Upper lobe of left lung (tissue), 6 donors: Measurements from ENCODE around the gene COL6A1. TPM values are rescaled to one million over a fixed set of nuclear protein-coding genes. Genes with fewer than 3 reads are reported as not detected.

Source experiments
- ATAC-seq, 2 donors: fragments of 200-7000 bp; cut with Tn5 transposase; one replicate each; pipeline ENCODE4 v1.9.1; 2022; ENCODE audit warnings: mild to moderate bottlenecking in 2 of 2, moderate library complexity in 2 of 2; ENCODE audit not compliant: low FRiP score in 2 of 2
- DNase-seq, 2 donors: peaks; one replicate each; pipeline ENCODE4 v3.0.0-alpha.2; 2019 to 2020
- H3K27ac ChIP-seq, 4 donors: fragments of 200-600 bp; sonication (generic); one replicate each; pipeline ENCODE4 v1.5.1; 2016 to 2019
- H3K27me3 ChIP-seq, 4 donors: fragments of 200-600 bp; sonication (generic); one replicate each; pipeline ENCODE4 v1.5.1; 2017 to 2019
- H3K36me3 ChIP-seq, 4 donors: fragments of 200-600 bp; sonication (generic); one replicate each; pipeline ENCODE4 v1.5.1; 2016 to 2019
- H3K4me1 ChIP-seq, 4 donors: fragments of 200-600 bp; sonication (generic); one replicate each; pipeline ENCODE4 v1.5.1; 2018 to 2019
- H3K4me3 ChIP-seq, 4 donors: fragments of 200-600 bp; sonication (generic); one replicate each; pipeline ENCODE4 v1.5.1; 2017 to 2019; ENCODE audit warnings: mild to moderate bottlenecking in 2 of 4, moderate library complexity in 1 of 4
- H3K9me3 ChIP-seq, 4 donors: fragments of 200-600 bp; sonication (generic); one replicate each; pipeline ENCODE4 v1.5.1; 2018 to 2019
- CTCF ChIP-seq, 6 experiments: fragments of 450-650 bp in 4 of 6; fragments of 200-600 bp in 2 of 6; sonication (generic) in 2 of 6; IDR thresholded peaks; one replicate each; pipeline ENCODE4 v1.5.1; 2016 to 2019; ENCODE audit warnings: antibody characterized with exemption in 6 of 6
- EP300 ChIP-seq, 4 donors: sonication (generic); formaldehyde crosslinking; IDR thresholded peaks; one replicate each; pipeline ENCODE4 v1.5.1; 2017; ENCODE audit warnings: antibody characterized with exemption in 4 of 4, control low read depth in 2 of 4
- POLR2A ChIP-seq, 4 donors: fragments of 450-650 bp; IDR thresholded peaks; one replicate each; pipeline ENCODE4 v1.5.1; 2016 to 2017; ENCODE audit warnings: antibody characterized with exemption in 4 of 4, mild to moderate bottlenecking in 2 of 4
- POLR2AphosphoS5 ChIP-seq, 2 donors: sonication (generic); formaldehyde crosslinking; IDR thresholded peaks; one replicate each; pipeline ENCODE4 v1.5.1; 2017; ENCODE audit warnings: antibody characterized with exemption in 2 of 2
- WGBS, 2 donors: methylation state at CpG; one replicate each; pipeline ENCODE4 v1.1.5; 2017 to 2018; 5-methylcytosine and 5-hydroxymethylcytosine counted together
- total RNA-seq, 6 donors: library from RNA; depleted of rRNA in 4 of 6; stranded (reverse); fragments of >200 nt in 4 of 6; gene quantifications; one replicate each; pipeline versions ENCODE4 v1.1.0 to v1.2.1, GENCODE V29; 2016 to 2021
- donor health status: DM: no; HTN: no; CAD: no; lungs with moderate emphysema.
- donor health status: DM: no; HTN: yes; CAD: no; lungs with severe emphysema.

COL6A1 gene
- total RNA-seq, 6 donors from 2014 or later = 61.9 to 351 (median 205) TPM

GRCh38 chr21:45935628-45936027 is 45.9 kb upstream of the COL6A1 start:
- no peaks in the 10 kb centered on the region for H3K4me1 ChIP-seq
- WGBS, 2 donors = 78 to 86% methylated on average over 3 of the region's 3 CpGs
- H3K9me3 ChIP-seq = peaks cover 0 to 13% (median 7%) of the 10 kb centered on the region in 4 donors
- no peak overlapping the region for H3K4me3 ChIP-seq
- no peak for ATAC-seq
- H3K36me3 ChIP-seq = no peaks in the 10 kb centered on the region
- TF ChIP-seq CTCF (IDR thresholded peaks at IDR 0.05) (no peak), POLR2A (IDR thresholded peaks at IDR 0.05) (no peak), EP300 (IDR thresholded peaks at IDR 0.05) (no peak), POLR2AphosphoS5 (IDR thresholded peaks at IDR 0.05) (no peak)
- no peak overlapping the region for H3K27ac ChIP-seq
- DNase-seq = no peak
- no peaks in the 10 kb centered on the region for H3K27me3 ChIP-seq

- H3K27me3 ChIP-seq = no peaks in the 10 kb centered on the region
- WGBS, 2 donors = 90 to 92% methylated on average over 16 to 17 of the region's 17 CpGs
- H3K4me3 ChIP-seq = no peak overlapping the region
- H3K27ac ChIP-seq = no peak overlapping the region
- no peaks in the 10 kb centered on the region for H3K4me1 ChIP-seq
- DNase-seq (no peak), ATAC-seq (no peak)
- peaks cover 0 to 13% (median 7%) of the 10 kb centered on the region in 4 donors for H3K9me3 ChIP-seq
- TF ChIP-seq POLR2A (IDR thresholded peaks at IDR 0.05) (no peak), EP300 (IDR thresholded peaks at IDR 0.05) (no peak), POLR2AphosphoS5 (IDR thresholded peaks at IDR 0.05) (no peak)
- no peaks in the 10 kb centered on the region for H3K36me3 ChIP-seq
Observed at GRCh38 chr21:45937721-45938452, 43.7 kb upstream of the COL6A1 start.

GRCh38 chr21:45938453-45938755 is 43.2 kb upstream of the COL6A1 start:
- H3K9me3 ChIP-seq = peaks cover 0 to 13% (median 7%) of the 10 kb centered on the region in 4 donors
- H3K4me1 ChIP-seq = no peaks in the 10 kb centered on the region
- no peak overlapping the region for H3K27ac ChIP-seq
- WGBS, 2 donors = 84 to 100% methylated on average over 1 of the region's 1 CpG
- no peak for ATAC-seq
- TF ChIP-seq EP300 (IDR thresholded peaks at IDR 0.05) (no peak), CTCF (IDR thresholded peaks at IDR 0.05) (no peak), POLR2A (IDR thresholded peaks at IDR 0.05) (no peak), POLR2AphosphoS5 (IDR thresholded peaks at IDR 0.05) (no peak)
- no peak overlapping the region for H3K4me3 ChIP-seq
- H3K27me3 ChIP-seq = no peaks in the 10 kb centered on the region
- DNase-seq = no peak
- H3K36me3 ChIP-seq = no peaks in the 10 kb centered on the region

GRCh38 chr21:45938811-45939520 is 42.6 kb upstream of the COL6A1 start:
- H3K27ac ChIP-seq = no peak overlapping the region
- no peaks in the 10 kb centered on the region for H3K4me1 ChIP-seq
- WGBS, 2 donors = 90 to 96% methylated on average over 9 to 17 of the region's 17 CpGs
- no peak overlapping the region for H3K4me3 ChIP-seq
- no peak for ATAC-seq
- peak in 1 of 2 donors; percentile 79 for DNase-seq
- no peak for TF ChIP-seq EP300 (IDR thresholded peaks at IDR 0.05)
- no peak for TF ChIP-seq POLR2A (IDR thresholded peaks at IDR 0.05)
- no peak for TF ChIP-seq CTCF (IDR thresholded peaks at IDR 0.05)
- no peaks in the 10 kb centered on the region for H3K27me3 ChIP-seq
- no peaks in the 10 kb centered on the region for H3K36me3 ChIP-seq
- peaks cover 0 to 13% (median 7%) of the 10 kb centered on the region in 4 donors for H3K9me3 ChIP-seq

GRCh38 chr21:45939521-45940045 is 42.0 kb upstream of the COL6A1 start:
- TF ChIP-seq POLR2A (IDR thresholded peaks at IDR 0.05) (no peak), EP300 (IDR thresholded peaks at IDR 0.05) (no peak), POLR2AphosphoS5 (IDR thresholded peaks at IDR 0.05) (no peak), CTCF (IDR thresholded peaks at IDR 0.05) (no peak)
- H3K27me3 ChIP-seq = no peaks in the 10 kb centered on the region
- no peaks in the 10 kb centered on the region for H3K36me3 ChIP-seq
- no peak overlapping the region for H3K27ac ChIP-seq
- 85 to 90% methylated on average over 5 to 10 of the region's 15 CpGs for WGBS, 2 donors
- H3K4me3 ChIP-seq = no peak overlapping the region
- H3K4me1 ChIP-seq = no peaks in the 10 kb centered on the region
- peaks cover 0 to 13% (median 7%) of the 10 kb centered on the region in 4 donors for H3K9me3 ChIP-seq
- ATAC-seq = no peak
- DNase-seq = no peak
